ENCODE data around the gene YY1. TPM values are rescaled to one million over a fixed set of nuclear protein-coding genes. Genes with fewer than 3 reads are reported as not detected.

Gene YY1
- total and polyA plus RNA-seq, 7 experiments from 2014 or later = 15.2 to 99.7 (median 72.1) TPM

DNA sequence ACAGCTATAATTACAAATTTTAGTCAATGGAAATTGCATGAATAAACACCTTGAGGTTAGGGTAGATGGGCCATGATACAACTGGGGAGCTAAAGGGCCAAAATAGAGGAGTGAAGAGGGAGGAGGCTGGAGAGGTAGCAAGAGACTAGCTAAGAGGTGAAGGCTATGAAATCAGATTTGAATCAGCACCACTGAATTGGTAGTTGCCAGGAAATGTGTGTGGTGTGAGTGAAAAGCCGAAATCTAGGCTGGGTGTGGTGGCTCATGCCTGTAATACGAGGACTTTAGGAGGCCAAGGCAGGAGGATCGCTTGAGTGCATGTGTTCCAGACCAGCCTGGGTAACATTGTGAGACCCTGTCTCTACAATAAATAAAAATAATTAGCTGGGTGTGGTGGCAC, 22.7 kb downstream of the YY1 start:
- Histone ChIP-seq H3K36me3 (ENCODE audit: control insufficient read depth in 2 of 3, insufficient read depth in 3 of 3, low read length in 3 of 3) (peaks cover 0 to 30% (median 11%) of the 10 kb centered on the region in 3 experiments), H3K9me3 (ENCODE audit: control insufficient read depth in 2 of 3, low read length in 3 of 3) (no peaks in the 10 kb centered on the region), H3K27ac (ENCODE audit: low read depth, low read length) (peak overlapping the region; percentile 33), H3K4me3 (ENCODE audit: low read length) (no peak overlapping the region), H3K4me1 (ENCODE audit: control insufficient read depth in 2 of 2, insufficient read depth in 2 of 2, low read length in 2 of 2) (peaks cover 33 to 62% of the 10 kb centered on the region in 2 donors), H3K27me3 (ENCODE audit: control insufficient read depth in 2 of 2, insufficient read depth in 2 of 2, low read length in 2 of 2) (no peaks in the 10 kb centered on the region)
- Mint-ChIP-seq H3K4me1 (peaks cover 68 to 96% (median 89%) of the 10 kb centered on the region in 7 donors), H3K27me3 (no peaks in the 10 kb centered on the region), H3K27ac (peak overlapping the region; percentile 24 to 92 (median 74)), H3K4me3 (peak overlapping the region; percentile 3 to 61 (median 51)), H3K36me3 (peaks cover 0 to 21% (median 10%) of the 10 kb centered on the region in 5 donors), H3K9me3 (no peaks in the 10 kb centered on the region)
- ATAC-seq = peak; percentile 34
- intact Hi-C loops (cut with micrococcal nuclease) = no loop called here
- ChIA-PET CTCF (interaction anchor here (0.6 to 1.9 kb wide), 5 partner anchors 11 to 279 kb away, joined by 3 to 7 read pairs (median 3); no protein-coding TSS in a partner anchor), POLR2A (no interaction called here)
- no peak for DNase-seq

DNA sequence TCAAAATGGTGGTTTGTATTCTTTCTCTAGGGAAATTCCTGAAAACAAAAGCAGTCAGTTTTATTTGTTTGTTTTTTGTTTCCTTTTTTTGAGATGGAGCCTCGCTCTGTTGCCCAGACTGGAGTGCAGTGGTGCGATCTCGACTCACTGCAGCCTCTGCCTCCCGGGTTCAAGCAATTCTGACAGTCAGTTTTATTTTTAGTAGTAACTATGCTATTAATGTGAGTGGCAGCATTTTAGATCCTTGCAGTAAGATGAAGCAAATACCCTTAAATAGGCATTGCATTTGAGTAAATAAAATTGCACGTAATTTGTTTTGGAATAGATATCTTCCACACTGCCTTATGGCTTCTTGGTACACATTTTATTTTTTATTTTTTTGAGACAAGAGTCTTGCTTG, 23.6 kb downstream of the YY1 start:
- no peak for DNase-seq
- ATAC-seq = no peak
- Mint-ChIP-seq H3K27ac (peak overlapping the region in 7 of 9 donors; percentile 29 to 79 (median 67)), H3K4me1 (peaks cover 60 to 96% (median 87%) of the 10 kb centered on the region in 7 donors), H3K9me3 (no peaks in the 10 kb centered on the region), H3K36me3 (peaks cover 0 to 26% (median 10%) of the 10 kb centered on the region in 5 donors), H3K4me3 (peak overlapping the region in 6 of 10 donors; percentile 17 to 53 (median 24)), H3K27me3 (no peaks in the 10 kb centered on the region)
- Histone ChIP-seq H3K4me1 (ENCODE audit: control insufficient read depth in 2 of 2, insufficient read depth in 2 of 2, low read length in 2 of 2) (peaks cover 25 to 59% of the 10 kb centered on the region in 2 donors), H3K27ac (ENCODE audit: low read depth, low read length) (no peak overlapping the region), H3K27me3 (ENCODE audit: control insufficient read depth in 2 of 2, insufficient read depth in 2 of 2, low read length in 2 of 2) (no peaks in the 10 kb centered on the region), H3K4me3 (ENCODE audit: low read length) (no peak overlapping the region), H3K36me3 (ENCODE audit: control insufficient read depth in 2 of 3, insufficient read depth in 3 of 3, low read length in 3 of 3) (peaks cover 0 to 34% (median 11%) of the 10 kb centered on the region in 3 experiments), H3K9me3 (ENCODE audit: control insufficient read depth in 2 of 3, low read length in 3 of 3) (no peaks in the 10 kb centered on the region)
- CTCF ChIA-PET = interaction anchor here (1.5 to 1.9 kb wide), 2 partner anchors 21 to 280 kb away, joined by 3 to 7 read pairs; no protein-coding TSS in a partner anchor
- POLR2A ChIA-PET = no interaction called here
- intact Hi-C loops (cut with micrococcal nuclease) = no loop called here

DNA sequence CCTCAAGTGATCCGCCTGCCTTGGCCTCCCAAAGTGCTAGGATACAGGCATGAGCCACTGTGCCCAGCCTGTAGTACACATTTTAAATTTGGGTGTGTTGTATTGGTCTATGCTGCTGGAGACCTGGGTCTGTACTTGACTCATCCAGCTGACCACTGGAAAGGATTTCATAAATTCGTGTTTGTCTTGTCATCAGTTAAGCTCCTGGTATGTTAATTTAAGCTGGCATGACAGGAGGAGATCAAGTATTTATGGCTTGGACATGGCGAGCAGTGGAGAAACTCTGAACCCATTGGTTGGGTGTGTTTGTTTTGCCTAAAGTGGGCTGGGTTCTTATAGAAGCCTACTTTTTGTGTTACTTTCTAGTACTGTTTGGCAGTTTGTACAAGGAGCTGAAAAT, 24.2 kb downstream of the YY1 start:
- Mint-ChIP-seq H3K36me3 (peaks cover 0 to 31% (median 10%) of the 10 kb centered on the region in 5 donors), H3K27ac (peak overlapping the region; percentile 21 to 84 (median 71)), H3K4me3 (peak overlapping the region in 6 of 10 donors; percentile 6 to 57 (median 9)), H3K4me1 (peaks cover 56 to 96% (median 87%) of the 10 kb centered on the region in 7 donors), H3K9me3 (no peaks in the 10 kb centered on the region), H3K27me3 (no peaks in the 10 kb centered on the region)
- intact Hi-C loops (cut with micrococcal nuclease) = no loop called here
- ATAC-seq = no peak
- Histone ChIP-seq H3K27ac (ENCODE audit: low read depth, low read length) (no peak overlapping the region), H3K36me3 (ENCODE audit: control insufficient read depth in 2 of 3, insufficient read depth in 3 of 3, low read length in 3 of 3) (peaks cover 0 to 34% (median 11%) of the 10 kb centered on the region in 3 experiments), H3K27me3 (ENCODE audit: control insufficient read depth in 2 of 2, insufficient read depth in 2 of 2, low read length in 2 of 2) (no peaks in the 10 kb centered on the region), H3K4me1 (ENCODE audit: control insufficient read depth in 2 of 2, insufficient read depth in 2 of 2, low read length in 2 of 2) (peaks cover 20 to 57% of the 10 kb centered on the region in 2 donors), H3K4me3 (ENCODE audit: low read length) (no peak overlapping the region), H3K9me3 (ENCODE audit: control insufficient read depth in 2 of 3, low read length in 3 of 3) (no peaks in the 10 kb centered on the region)
- CTCF ChIA-PET = interaction anchor here (0.8 kb wide), 1 partner anchor 16 kb away, joined by 3 read pairs; no protein-coding TSS in a partner anchor
- POLR2A ChIA-PET = interaction anchor here (0.6 kb wide), 1 partner anchor 22 kb away, joined by 4 read pairs; no protein-coding TSS in a partner anchor
- no peak for DNase-seq

DNA sequence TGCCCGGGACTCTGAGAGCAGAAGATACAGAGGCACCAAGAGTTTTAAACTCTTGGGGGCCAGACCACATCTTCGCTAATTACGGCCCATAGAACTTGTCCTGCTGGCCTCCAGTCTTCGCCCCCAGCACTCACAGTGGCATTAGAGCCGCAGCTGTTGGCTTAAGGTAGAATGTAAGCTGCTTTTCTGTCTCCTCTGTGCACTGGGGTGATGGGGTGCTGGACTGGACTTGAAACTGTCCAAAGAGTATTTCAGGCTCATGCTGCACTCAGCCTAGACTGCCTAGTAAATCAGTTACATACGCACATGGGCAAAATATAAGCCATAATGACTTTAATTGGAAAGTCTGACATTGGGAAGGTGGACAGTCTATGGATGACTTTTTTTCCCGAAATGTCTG, 29.0 kb downstream of the YY1 start:
- Mint-ChIP-seq H3K36me3 (peaks cover 0 to 28% (median 10%) of the 10 kb centered on the region in 5 donors), H3K27ac (peak overlapping the region in 4 of 9 donors; percentile 30 to 61 (median 50)), H3K4me3 (peak overlapping the region in 1 of 10 donors; percentile 32), H3K27me3 (no peaks in the 10 kb centered on the region), H3K4me1 (peaks cover 30 to 80% (median 74%) of the 10 kb centered on the region in 7 donors), H3K9me3 (no peaks in the 10 kb centered on the region)
- Histone ChIP-seq H3K4me1 (ENCODE audit: control insufficient read depth in 2 of 2, insufficient read depth in 2 of 2, low read length in 2 of 2) (peaks cover 12 to 31% of the 10 kb centered on the region in 2 donors), H3K9me3 (ENCODE audit: control insufficient read depth in 2 of 3, low read length in 3 of 3) (no peaks in the 10 kb centered on the region), H3K36me3 (ENCODE audit: control insufficient read depth in 2 of 3, insufficient read depth in 3 of 3, low read length in 3 of 3) (peaks cover 0 to 28% (median 5%) of the 10 kb centered on the region in 3 experiments), H3K27me3 (ENCODE audit: control insufficient read depth in 2 of 2, insufficient read depth in 2 of 2, low read length in 2 of 2) (no peaks in the 10 kb centered on the region), H3K27ac (ENCODE audit: low read depth, low read length) (no peak overlapping the region), H3K4me3 (ENCODE audit: low read length) (no peak overlapping the region)
- POLR2A ChIA-PET = no interaction called here
- intact Hi-C loops (cut with micrococcal nuclease) = no loop called here
- DNase-seq (no peak), ATAC-seq (no peak)
- CTCF ChIA-PET = no interaction called here

DNA sequence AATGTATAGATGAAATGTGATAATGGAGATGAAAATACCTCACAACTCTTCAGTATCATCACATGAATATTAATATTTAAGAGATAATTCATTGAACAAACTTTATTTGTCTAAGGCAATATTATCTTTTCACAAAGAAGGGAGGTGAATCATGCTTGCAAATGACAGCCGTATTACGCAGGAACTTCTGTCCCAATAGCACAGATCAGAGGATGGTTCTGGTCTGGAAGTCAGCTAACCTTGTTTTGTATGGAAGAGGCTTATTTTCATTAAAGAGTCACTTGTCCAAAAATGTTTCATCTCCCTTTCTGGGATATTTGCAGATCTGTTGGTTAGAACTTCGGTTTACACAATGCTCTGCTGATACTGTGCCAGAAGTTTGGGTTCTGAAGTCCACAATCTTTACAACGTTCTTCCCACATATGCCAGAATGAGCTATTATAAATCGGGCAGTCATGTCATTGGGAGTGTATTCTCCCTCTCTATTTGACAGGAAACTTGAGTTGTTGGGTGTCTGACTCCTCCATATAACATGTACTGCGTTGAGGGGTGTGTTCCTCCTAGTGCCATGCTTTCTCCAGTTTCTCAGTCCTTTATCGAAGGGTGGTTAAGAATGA, 29.8 kb downstream of the YY1 start:
- ChIA-PET CTCF (interaction anchor here (1.4 kb wide), 1 partner anchor 27 kb away, joined by 3 read pairs; no protein-coding TSS in a partner anchor), POLR2A (interaction anchor here (0.6 kb wide), 1 partner anchor 50 kb away, joined by 3 read pairs; no protein-coding TSS in a partner anchor)
- no peaks in the 10 kb centered on the region for H3K27me3 Mint-ChIP-seq
- peaks cover 0 to 21% (median 5%) of the 10 kb centered on the region in 5 donors for H3K36me3 Mint-ChIP-seq
- Histone ChIP-seq H3K4me3 (ENCODE audit: low read length) (no peak overlapping the region), H3K27me3 (ENCODE audit: control insufficient read depth in 2 of 2, insufficient read depth in 2 of 2, low read length in 2 of 2) (no peaks in the 10 kb centered on the region), H3K9me3 (ENCODE audit: control insufficient read depth in 2 of 3, low read length in 3 of 3) (no peaks in the 10 kb centered on the region), H3K4me1 (ENCODE audit: control insufficient read depth in 2 of 2, insufficient read depth in 2 of 2, low read length in 2 of 2) (peaks cover 12 to 26% of the 10 kb centered on the region in 2 donors), H3K36me3 (ENCODE audit: control insufficient read depth in 2 of 3, insufficient read depth in 3 of 3, low read length in 3 of 3) (peaks cover 0 to 21% (median 0%) of the 10 kb centered on the region in 3 experiments), H3K27ac (ENCODE audit: low read depth, low read length) (no peak overlapping the region)
- no peak for DNase-seq
- intact Hi-C loops (cut with micrococcal nuclease) = no loop called here
- peak overlapping the region in 6 of 9 donors; percentile 14 to 78 (median 64) for H3K27ac Mint-ChIP-seq
- H3K9me3 Mint-ChIP-seq = no peaks in the 10 kb centered on the region
- no peak for ATAC-seq
- H3K4me1 Mint-ChIP-seq = peaks cover 25 to 80% (median 68%) of the 10 kb centered on the region in 7 donors
- H3K4me3 Mint-ChIP-seq = peak overlapping the region in 1 of 10 donors; percentile 31

DNA sequence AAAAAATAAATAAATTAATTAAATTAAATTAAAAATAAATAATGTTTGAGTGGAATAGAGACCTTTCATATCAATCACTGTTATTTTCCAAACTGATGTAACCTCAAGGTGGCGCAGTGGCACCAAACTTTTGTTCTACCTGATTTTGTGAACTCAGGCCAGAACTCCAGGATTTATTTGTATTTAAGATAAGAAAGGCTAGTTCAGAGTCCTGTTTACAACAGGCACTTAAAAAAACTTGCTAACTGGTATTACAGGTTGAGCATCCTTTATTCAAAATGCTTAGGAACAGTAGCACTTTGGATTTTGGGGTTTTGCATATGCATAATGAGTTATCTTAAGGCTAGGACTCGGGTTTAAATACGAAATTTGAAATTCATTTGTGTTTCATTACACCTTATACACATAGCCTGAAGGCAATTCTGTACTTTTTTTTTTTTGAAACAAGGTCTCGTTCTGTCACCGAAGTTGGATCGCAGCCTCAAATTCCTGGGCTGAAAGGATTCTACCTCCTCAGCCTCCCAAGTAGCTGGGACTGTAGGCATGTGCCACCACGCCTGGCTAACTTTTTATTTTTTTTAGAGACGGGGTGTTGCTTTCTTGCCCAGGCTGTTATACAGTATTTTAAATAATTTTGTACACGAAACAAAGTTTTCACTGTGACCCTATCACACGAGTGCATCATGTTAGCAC, 32.4 kb downstream of the YY1 start:
- Histone ChIP-seq H3K4me3 (ENCODE audit: low read length) (no peak overlapping the region), H3K27me3 (ENCODE audit: control insufficient read depth in 2 of 2, insufficient read depth in 2 of 2, low read length in 2 of 2) (no peaks in the 10 kb centered on the region), H3K27ac (ENCODE audit: low read depth, low read length) (no peak overlapping the region), H3K9me3 (ENCODE audit: control insufficient read depth in 2 of 3, low read length in 3 of 3) (no peaks in the 10 kb centered on the region), H3K4me1 (ENCODE audit: control insufficient read depth in 2 of 2, insufficient read depth in 2 of 2, low read length in 2 of 2) (peaks cover 21 to 34% of the 10 kb centered on the region in 2 donors), H3K36me3 (ENCODE audit: control insufficient read depth in 2 of 3, insufficient read depth in 3 of 3, low read length in 3 of 3) (peaks cover 0 to 16% (median 4%) of the 10 kb centered on the region in 3 experiments)
- ATAC-seq = peak; percentile 32
- H3K4me1 Mint-ChIP-seq = peaks cover 28 to 81% (median 70%) of the 10 kb centered on the region in 7 donors
- peak overlapping the region in 1 of 9 donors; percentile 59 for H3K27ac Mint-ChIP-seq
- intact Hi-C loops (cut with micrococcal nuclease) = loop anchor here in 1 of 2 donors (1.0 to 2.0 kb wide), 3 partner anchors 13 to 106 kb away; no protein-coding TSS in a partner anchor
- peaks cover 0 to 20% (median 0%) of the 10 kb centered on the region in 5 donors for H3K36me3 Mint-ChIP-seq
- peak in 2 of 9 donors; percentile 22 for DNase-seq
- no peaks in the 10 kb centered on the region for H3K9me3 Mint-ChIP-seq
- CTCF ChIA-PET = no interaction called here
- no peaks in the 10 kb centered on the region for H3K27me3 Mint-ChIP-seq
- no peak overlapping the region for H3K4me3 Mint-ChIP-seq
- POLR2A ChIA-PET = interaction anchor here (0.7 kb wide), 1 partner anchor 68 kb away, joined by 3 read pairs; no protein-coding TSS in a partner anchor
